Gastroesophageal sphincter (tissue), 3 donors: ENCODE data around the gene SLC2A14.

Source experiments
- CTCF ChIP-seq, 4 experiments: fragments of 200-600 bp in 2 of 4; fragments of 450-650 bp in 2 of 4; sonication (generic) in 1 of 4; IDR thresholded peaks; one replicate each; pipeline ENCODE4 v1.5.1; 2017 to 2019; ENCODE audit warnings: antibody characterized with exemption in 4 of 4, mild to moderate bottlenecking in 2 of 4, moderate library complexity in 2 of 4
- EP300 ChIP-seq: sonication (generic); formaldehyde crosslinking; IDR thresholded peaks from one replicate; pipeline ENCODE4 v1.6.1; 2017; ENCODE audit warnings: antibody characterized with exemption, mild to moderate bottlenecking
- POLR2AphosphoS5 ChIP-seq: sonication (generic); formaldehyde crosslinking; IDR thresholded peaks from one replicate; pipeline ENCODE4 v1.6.1; 2017; ENCODE audit warnings: antibody characterized with exemption

GRCh38 chr12:7917392-7918267 lies 44.9 kb upstream of the SLC2A14 start:
- no peak for TF ChIP-seq CTCF (IDR thresholded peaks at IDR 0.05)
- TF ChIP-seq EP300, result no peak
- TF ChIP-seq POLR2AphosphoS5, result no peak
